HL-60/S4 treated with phorbol 12-myristate 13-acetate at 8.2 ng/mL for 4 days and 3 days (cell line): ENCODE results near the gene FJX1.

Experiments
- in situ Hi-C: fragments of 300-500 bp; cut with MboI; formaldehyde crosslinking; loops from 2 replicates; pipeline ENCODE4 v1.15.0; 2022; ENCODE audit warnings: low sequenced_read_pairs

The FJX1 gene

GRCh38 chr11:35602979-35603378, 15.3 kb upstream of the FJX1 start:
- in situ Hi-C loops: loop anchor here (25.0 kb wide), 1 partner anchor 884 kb away; no protein-coding TSS in a partner anchor

GRCh38 chr11:35605706-35606105, 12.6 kb upstream of the FJX1 start:
- in situ Hi-C loops: loop anchor here (25.0 kb wide), 1 partner anchor 882 kb away; no protein-coding TSS in a partner anchor

- in situ Hi-C loops: loop anchor here (25.0 kb wide), 1 partner anchor 881 kb away; no protein-coding TSS in a partner anchor
Observed at GRCh38 chr11:35606206-35606605, 12.1 kb upstream of the FJX1 start.

- in situ Hi-C loops: loop anchor here (25.0 kb wide), 1 partner anchor 879 kb away; no protein-coding TSS in a partner anchor
Observed at GRCh38 chr11:35608502-35608901, 9.8 kb upstream of the FJX1 start.

- in situ Hi-C loops: loop anchor here (10.0 to 25.0 kb wide), 2 partner anchors 655 to 878 kb away; no protein-coding TSS in a partner anchor
Observed at GRCh38 chr11:35609656-35610055, 8.6 kb upstream of the FJX1 start.

GRCh38 chr11:35610631-35611030, 7.6 kb upstream of the FJX1 start:
- in situ Hi-C loops: loop anchor here (10.0 to 25.0 kb wide), 2 partner anchors 654 to 877 kb away; no protein-coding TSS in a partner anchor

GRCh38 chr11:35611741-35612140, 6.5 kb upstream of the FJX1 start:
- in situ Hi-C loops: loop anchor here (10.0 to 25.0 kb wide), 2 partner anchors 653 to 876 kb away; no protein-coding TSS in a partner anchor

GRCh38 chr11:35614939-35615569, 3.2 kb upstream of the FJX1 start:
- in situ Hi-C loops: loop anchor here (10.0 to 25.0 kb wide), 2 partner anchors 650 to 872 kb away; no protein-coding TSS in a partner anchor

GRCh38 chr11:35615921-35616900, 2.0 kb upstream of the FJX1 start:
- in situ Hi-C loops: loop anchor here (10.0 to 25.0 kb wide), 2 partner anchors 649 to 871 kb away; no protein-coding TSS in a partner anchor

GRCh38 chr11:35617316-35617686, 959 bp upstream of the FJX1 start:
- in situ Hi-C loops: loop anchor here (10.0 to 25.0 kb wide), 2 partner anchors 648 to 870 kb away; no protein-coding TSS in a partner anchor

GRCh38 chr11:35618497-35619115, 346 bp downstream of the FJX1 start:
- in situ Hi-C loops: loop anchor here (10.0 to 25.0 kb wide), 2 partner anchors 646 to 869 kb away; no protein-coding TSS in a partner anchor

GRCh38 chr11:35619116-35619854, 1.0 kb downstream of the FJX1 start:
- in situ Hi-C loops: loop anchor here (10.0 to 25.0 kb wide), 2 partner anchors 646 to 868 kb away; no protein-coding TSS in a partner anchor

- in situ Hi-C loops: loop anchor here (10.0 to 25.0 kb wide), 2 partner anchors 645 to 867 kb away; no protein-coding TSS in a partner anchor
Observed at GRCh38 chr11:35619855-35620640, 1.8 kb downstream of the FJX1 start.

GRCh38 chr11:35620795-35621194, 2.5 kb downstream of the FJX1 start:
- in situ Hi-C loops: loop anchor here (25.0 kb wide), 1 partner anchor 867 kb away; no protein-coding TSS in a partner anchor

GRCh38 chr11:35621620-35622019, 3.4 kb downstream of the FJX1 start:
- in situ Hi-C loops: loop anchor here (25.0 kb wide), 1 partner anchor 866 kb away; no protein-coding TSS in a partner anchor

GRCh38 chr11:35622070-35622469, 3.8 kb downstream of the FJX1 start:
- in situ Hi-C loops: loop anchor here (25.0 kb wide), 1 partner anchor 865 kb away; no protein-coding TSS in a partner anchor

- in situ Hi-C loops: loop anchor here (25.0 kb wide), 1 partner anchor 864 kb away; no protein-coding TSS in a partner anchor
Observed at GRCh38 chr11:35623621-35624168, 5.4 kb downstream of the FJX1 start.

GRCh38 chr11:35624316-35624715, 6.1 kb downstream of the FJX1 start:
- in situ Hi-C loops: loop anchor here (25.0 kb wide), 1 partner anchor 863 kb away; no protein-coding TSS in a partner anchor
